Measurements from ENCODE around the gene COL4A4.

The COL4A4 gene

DNA sequence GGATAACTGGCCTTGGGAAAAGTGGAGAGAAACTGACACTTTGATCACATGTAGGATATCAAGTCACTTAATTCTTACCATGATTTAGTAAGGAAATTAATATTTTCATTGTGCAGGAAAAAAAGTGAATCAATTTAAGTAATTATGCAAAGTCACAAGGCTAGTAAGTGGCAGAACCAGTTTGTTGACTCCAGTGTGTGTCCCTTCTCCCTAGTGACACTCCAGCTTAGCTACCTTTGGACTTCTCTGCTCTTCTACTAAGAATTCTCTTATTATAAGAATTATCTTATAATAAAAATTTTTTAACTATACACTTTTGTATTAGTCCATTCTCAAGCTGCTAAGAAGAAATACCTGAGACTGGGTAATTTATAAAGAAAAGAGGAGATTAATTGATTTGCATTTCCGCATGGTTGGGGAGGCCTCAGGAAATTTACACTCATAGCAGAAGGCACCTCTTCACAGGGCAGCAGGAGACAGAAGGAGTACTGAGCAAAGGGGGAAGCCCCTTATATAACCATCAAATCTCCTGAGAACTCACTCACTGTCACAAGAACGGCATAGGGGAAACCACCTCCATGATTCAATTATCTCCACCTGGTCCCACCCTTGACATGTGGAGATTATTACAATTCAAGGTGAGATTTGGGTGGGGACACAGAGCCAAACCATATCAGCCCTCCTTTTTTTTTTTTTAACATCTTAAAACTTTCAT is 13.6 kb downstream of the COL4A4 start:
- POLR2A ChIA-PET = no interaction called here
- Histone ChIP-seq H3K9me3 (ENCODE audit: control extremely low read depth in 1 of 5, control insufficient read depth in 4 of 5, insufficient read depth in 2 of 5, low read depth in 1 of 5, low read length in 4 of 5) (peaks cover 0 to 5% (median 0%) of the 10 kb centered on the region in 5 experiments), H3K27ac (ENCODE audit: insufficient read depth in 1 of 2, low read depth in 1 of 2, low read length in 2 of 2, poor library complexity in 1 of 2, severe bottlenecking in 2 of 2) (no peak overlapping the region), H3K27me3 (replicated peaks in 2 of 5; ENCODE audit: control insufficient read depth in 4 of 5, insufficient read depth in 5 of 5, low read length in 4 of 5) (peaks cover 0 to 8% (median 3%) of the 10 kb centered on the region in 5 experiments), H3K4me1 (ENCODE audit: control extremely low read depth in 1 of 4, control insufficient read depth in 4 of 4, insufficient read depth in 4 of 4, low read length in 3 of 4) (no peaks in the 10 kb centered on the region), H3K4me3 (ENCODE audit: control insufficient read depth in 1 of 7, extremely low read depth in 1 of 7, insufficient read depth in 4 of 7, low read depth in 2 of 7, low read length in 6 of 7) (no peak overlapping the region), H3K36me3 (ENCODE audit: control insufficient read depth in 4 of 4, insufficient read depth in 4 of 4, low read length in 3 of 4) (no peaks in the 10 kb centered on the region)
- WGBS (ENCODE audit: insufficient coverage) = 100% methylated on average over 2 of the region's 2 CpGs
- CTCF ChIA-PET = no interaction called here
- DNase-seq = no peak

DNA sequence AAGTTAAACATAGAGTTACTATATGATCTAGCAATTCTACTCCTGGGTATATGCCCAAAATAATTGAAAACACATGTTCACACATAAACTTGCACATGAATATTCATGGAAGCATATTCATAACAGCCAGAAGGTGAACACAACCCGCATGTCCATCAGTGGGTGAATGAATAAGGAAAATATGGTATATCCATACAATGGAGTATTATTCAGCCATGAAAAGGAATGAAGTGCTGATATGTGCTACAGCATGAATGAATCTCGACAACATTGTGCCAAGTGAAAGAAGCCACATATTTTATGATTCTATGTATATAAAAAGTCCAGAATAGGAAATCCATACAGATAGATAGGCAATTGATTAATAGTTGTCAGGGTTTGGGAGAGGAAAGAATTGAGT is 15.9 kb downstream of the COL4A4 start:
- no peak overlapping the region for H3K27ac ChIP-seq (ENCODE audit: insufficient read depth in 1 of 2, low read depth in 1 of 2, low read length in 2 of 2, poor library complexity in 1 of 2, severe bottlenecking in 2 of 2)
- H3K4me3 ChIP-seq (ENCODE audit: control insufficient read depth in 1 of 7, extremely low read depth in 1 of 7, insufficient read depth in 4 of 7, low read depth in 2 of 7, low read length in 6 of 7) = no peak overlapping the region
- H3K4me1 ChIP-seq (ENCODE audit: control extremely low read depth in 1 of 4, control insufficient read depth in 4 of 4, insufficient read depth in 4 of 4, low read length in 3 of 4) = no peaks in the 10 kb centered on the region
- no CpG with 5 or more reads among the region's 2 CpGs for WGBS (ENCODE audit: insufficient coverage)
- no peaks in the 10 kb centered on the region for H3K36me3 ChIP-seq (ENCODE audit: control insufficient read depth in 4 of 4, insufficient read depth in 4 of 4, low read length in 3 of 4)
- DNase-seq = no peak
- H3K27me3 ChIP-seq (replicated peaks in 2 of 5; ENCODE audit: control insufficient read depth in 4 of 5, insufficient read depth in 5 of 5, low read length in 4 of 5) = peaks cover 0 to 3% (median 0%) of the 10 kb centered on the region in 5 experiments
- CTCF ChIA-PET = no interaction called here
- H3K9me3 ChIP-seq (ENCODE audit: control extremely low read depth in 1 of 5, control insufficient read depth in 4 of 5, insufficient read depth in 2 of 5, low read depth in 1 of 5, low read length in 4 of 5) = peaks cover 0 to 5% (median 0%) of the 10 kb centered on the region in 5 experiments
- POLR2A ChIA-PET = no interaction called here

DNA sequence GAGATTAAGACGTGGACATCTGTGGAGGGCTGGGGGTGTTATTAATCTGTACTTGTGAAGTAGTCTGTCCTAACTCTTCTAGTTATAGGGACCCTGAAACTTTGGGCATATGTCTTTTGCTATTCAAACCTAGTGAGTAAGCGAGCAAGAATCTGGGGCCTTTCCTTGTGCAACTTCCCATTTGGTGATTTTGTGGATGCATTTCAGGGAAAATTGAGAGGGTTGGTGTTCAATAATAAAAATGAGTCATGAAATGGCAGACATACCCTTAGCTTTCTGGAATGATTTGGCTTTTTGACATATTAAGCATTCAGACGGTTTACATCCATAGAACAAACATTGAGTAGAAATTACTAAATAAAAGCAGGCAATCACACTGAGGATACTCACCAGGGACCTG is 17.0 kb downstream of the COL4A4 start:
- ChIA-PET CTCF (no interaction called here), POLR2A (no interaction called here)
- 100% methylated on average over 1 of the region's 3 CpGs for WGBS (ENCODE audit: insufficient coverage)
- DNase-seq = no peak
- no peaks in the 10 kb centered on the region for H3K4me1 ChIP-seq (ENCODE audit: control extremely low read depth in 1 of 4, control insufficient read depth in 4 of 4, insufficient read depth in 4 of 4, low read length in 3 of 4)
- peaks cover 0 to 3% (median 0%) of the 10 kb centered on the region in 5 experiments for H3K27me3 ChIP-seq (replicated peaks in 2 of 5; ENCODE audit: control insufficient read depth in 4 of 5, insufficient read depth in 5 of 5, low read length in 4 of 5)
- no peaks in the 10 kb centered on the region for H3K36me3 ChIP-seq (ENCODE audit: control insufficient read depth in 4 of 4, insufficient read depth in 4 of 4, low read length in 3 of 4)
- H3K4me3 ChIP-seq (ENCODE audit: control insufficient read depth in 1 of 7, extremely low read depth in 1 of 7, insufficient read depth in 4 of 7, low read depth in 2 of 7, low read length in 6 of 7) = no peak overlapping the region
- H3K27ac ChIP-seq (ENCODE audit: insufficient read depth in 1 of 2, low read depth in 1 of 2, low read length in 2 of 2, poor library complexity in 1 of 2, severe bottlenecking in 2 of 2) = no peak overlapping the region
- H3K9me3 ChIP-seq (ENCODE audit: control extremely low read depth in 1 of 5, control insufficient read depth in 4 of 5, insufficient read depth in 2 of 5, low read depth in 1 of 5, low read length in 4 of 5) = peaks cover 0 to 5% (median 0%) of the 10 kb centered on the region in 5 experiments

DNA sequence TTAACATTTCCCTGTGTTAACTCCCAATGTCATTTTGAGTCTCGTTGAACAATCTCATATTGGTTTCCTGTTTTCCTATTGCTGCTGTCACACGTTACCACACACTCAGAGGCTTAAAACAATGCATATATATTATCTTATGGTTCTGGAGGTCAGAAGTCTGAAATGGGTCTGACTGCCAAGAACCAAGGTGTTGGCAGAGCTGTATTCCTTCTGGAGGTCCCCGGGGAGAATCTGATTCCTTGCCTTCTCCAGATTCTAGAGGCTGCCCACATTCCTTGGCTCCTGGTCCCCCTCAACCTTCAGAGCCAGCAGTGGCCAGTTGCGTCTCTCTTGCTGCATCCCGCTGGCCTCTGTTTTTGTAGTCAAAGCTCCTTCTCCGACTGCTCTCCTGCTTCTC is 17.5 kb downstream of the COL4A4 start:
- H3K27ac ChIP-seq (ENCODE audit: insufficient read depth in 1 of 2, low read depth in 1 of 2, low read length in 2 of 2, poor library complexity in 1 of 2, severe bottlenecking in 2 of 2) = no peak overlapping the region
- no peak for DNase-seq
- POLR2A ChIA-PET = no interaction called here
- H3K4me1 ChIP-seq (ENCODE audit: control extremely low read depth in 1 of 4, control insufficient read depth in 4 of 4, insufficient read depth in 4 of 4, low read length in 3 of 4) = no peaks in the 10 kb centered on the region
- no peak overlapping the region for H3K4me3 ChIP-seq (ENCODE audit: control insufficient read depth in 1 of 7, extremely low read depth in 1 of 7, insufficient read depth in 4 of 7, low read depth in 2 of 7, low read length in 6 of 7)
- 100% methylated on average over 4 of the region's 6 CpGs for WGBS (ENCODE audit: insufficient coverage)
- peaks cover 0 to 3% (median 0%) of the 10 kb centered on the region in 5 experiments for H3K27me3 ChIP-seq (replicated peaks in 2 of 5; ENCODE audit: control insufficient read depth in 4 of 5, insufficient read depth in 5 of 5, low read length in 4 of 5)
- no peaks in the 10 kb centered on the region for H3K36me3 ChIP-seq (ENCODE audit: control insufficient read depth in 4 of 4, insufficient read depth in 4 of 4, low read length in 3 of 4)
- H3K9me3 ChIP-seq (ENCODE audit: control extremely low read depth in 1 of 5, control insufficient read depth in 4 of 5, insufficient read depth in 2 of 5, low read depth in 1 of 5, low read length in 4 of 5) = peaks cover 0 to 5% (median 0%) of the 10 kb centered on the region in 5 experiments
- CTCF ChIA-PET = no interaction called here

DNA sequence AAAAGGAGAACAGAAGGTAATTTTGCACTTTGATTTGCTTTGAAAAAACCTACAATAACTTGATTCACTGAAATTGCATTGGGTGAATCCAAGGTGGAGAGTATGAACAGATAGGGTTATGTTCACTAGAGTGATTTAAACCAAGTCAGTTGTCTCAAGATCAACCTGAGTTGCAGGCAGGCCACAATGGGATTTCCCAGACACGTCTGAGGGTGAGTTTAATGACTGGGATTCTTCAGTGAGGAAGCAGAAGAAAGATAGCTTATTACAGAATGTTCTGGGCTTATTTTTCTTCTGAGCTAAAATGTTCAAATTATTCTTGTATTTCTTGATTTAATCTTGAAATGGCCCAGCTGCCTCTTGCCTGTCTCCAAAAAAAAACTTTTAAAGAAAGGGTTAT is 20.1 kb downstream of the COL4A4 start:
- no peak for DNase-seq
- Histone ChIP-seq H3K4me3 (ENCODE audit: control insufficient read depth in 1 of 7, extremely low read depth in 1 of 7, insufficient read depth in 4 of 7, low read depth in 2 of 7, low read length in 6 of 7) (no peak overlapping the region), H3K4me1 (ENCODE audit: control extremely low read depth in 1 of 4, control insufficient read depth in 4 of 4, insufficient read depth in 4 of 4, low read length in 3 of 4) (no peaks in the 10 kb centered on the region), H3K27me3 (replicated peaks in 2 of 5; ENCODE audit: control insufficient read depth in 4 of 5, insufficient read depth in 5 of 5, low read length in 4 of 5) (peaks cover 0 to 3% (median 0%) of the 10 kb centered on the region in 5 experiments), H3K27ac (ENCODE audit: insufficient read depth in 1 of 2, low read depth in 1 of 2, low read length in 2 of 2, poor library complexity in 1 of 2, severe bottlenecking in 2 of 2) (no peak overlapping the region), H3K36me3 (ENCODE audit: control insufficient read depth in 4 of 4, insufficient read depth in 4 of 4, low read length in 3 of 4) (no peaks in the 10 kb centered on the region), H3K9me3 (ENCODE audit: control extremely low read depth in 1 of 5, control insufficient read depth in 4 of 5, insufficient read depth in 2 of 5, low read depth in 1 of 5, low read length in 4 of 5) (peaks cover 0 to 5% (median 0%) of the 10 kb centered on the region in 5 experiments)
- POLR2A ChIA-PET = no interaction called here
- no CpG with 5 or more reads among the region's 1 CpG for WGBS (ENCODE audit: insufficient coverage)
- CTCF ChIA-PET = no interaction called here

DNA sequence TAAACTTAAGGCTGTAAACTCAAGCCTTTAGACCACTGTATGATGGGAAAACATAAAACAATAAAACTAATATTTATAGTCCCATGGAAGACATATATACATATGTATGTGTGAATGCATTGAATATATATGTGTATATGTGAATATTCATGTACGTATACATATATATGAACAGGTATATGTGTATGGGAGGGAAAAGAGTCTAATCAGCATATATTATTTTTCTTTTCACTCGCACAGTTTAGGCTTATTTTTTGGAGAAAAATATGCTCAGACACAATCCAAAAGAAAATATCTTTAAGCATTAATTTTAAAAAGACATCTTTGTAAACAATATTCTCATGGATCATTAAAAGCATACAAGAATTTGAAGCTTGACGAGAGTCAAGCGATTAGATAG is 22.7 kb downstream of the COL4A4 start:
- H3K4me1 ChIP-seq (ENCODE audit: control extremely low read depth in 1 of 4, control insufficient read depth in 4 of 4, insufficient read depth in 4 of 4, low read length in 3 of 4) = no peaks in the 10 kb centered on the region
- no peaks in the 10 kb centered on the region for H3K9me3 ChIP-seq (ENCODE audit: control extremely low read depth in 1 of 5, control insufficient read depth in 4 of 5, insufficient read depth in 2 of 5, low read depth in 1 of 5, low read length in 4 of 5)
- H3K4me3 ChIP-seq (ENCODE audit: control insufficient read depth in 1 of 7, extremely low read depth in 1 of 7, insufficient read depth in 4 of 7, low read depth in 2 of 7, low read length in 6 of 7) = no peak overlapping the region
- no peaks in the 10 kb centered on the region for H3K36me3 ChIP-seq (ENCODE audit: control insufficient read depth in 4 of 4, insufficient read depth in 4 of 4, low read length in 3 of 4)
- WGBS (ENCODE audit: insufficient coverage) = no CpG with 5 or more reads among the region's 4 CpGs
- ChIA-PET CTCF (no interaction called here), POLR2A (interaction anchor here (0.7 kb wide), 1 partner anchor 642 kb away, joined by 5 read pairs; no protein-coding TSS in a partner anchor)
- DNase-seq = no peak
- peaks cover 0 to 7% (median under 1%) of the 10 kb centered on the region in 5 experiments for H3K27me3 ChIP-seq (replicated peaks in 2 of 5; ENCODE audit: control insufficient read depth in 4 of 5, insufficient read depth in 5 of 5, low read length in 4 of 5)
- H3K27ac ChIP-seq (ENCODE audit: insufficient read depth in 1 of 2, low read depth in 1 of 2, low read length in 2 of 2, poor library complexity in 1 of 2, severe bottlenecking in 2 of 2) = no peak overlapping the region

DNA sequence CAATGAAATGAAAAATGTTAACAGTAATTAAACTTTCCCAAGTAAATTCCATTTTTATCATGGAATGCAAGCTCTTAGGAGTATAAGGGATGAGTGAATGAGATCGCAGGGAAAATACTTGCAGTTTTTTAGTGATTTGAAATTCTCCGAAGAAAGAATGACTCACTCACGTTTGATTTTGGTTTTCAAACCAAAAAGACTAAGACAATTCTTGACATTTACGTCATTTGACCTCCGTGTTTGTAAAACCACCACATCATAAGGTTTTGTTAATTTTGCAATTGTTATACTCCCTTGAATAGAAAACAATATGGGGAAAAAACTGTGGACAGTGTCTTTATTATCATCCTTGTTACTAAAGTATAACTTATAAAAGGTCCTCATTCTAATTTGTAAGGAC is 29.4 kb downstream of the COL4A4 start:
- POLR2A ChIA-PET = no interaction called here
- 100% methylated on average over 3 of the region's 5 CpGs for WGBS (ENCODE audit: insufficient coverage)
- no peak overlapping the region for H3K27ac ChIP-seq (ENCODE audit: insufficient read depth in 1 of 2, low read depth in 1 of 2, low read length in 2 of 2, poor library complexity in 1 of 2, severe bottlenecking in 2 of 2)
- H3K36me3 ChIP-seq (ENCODE audit: control insufficient read depth in 4 of 4, insufficient read depth in 4 of 4, low read length in 3 of 4) = no peaks in the 10 kb centered on the region
- no peaks in the 10 kb centered on the region for H3K9me3 ChIP-seq (ENCODE audit: control extremely low read depth in 1 of 5, control insufficient read depth in 4 of 5, insufficient read depth in 2 of 5, low read depth in 1 of 5, low read length in 4 of 5)
- no peak for DNase-seq
- no peaks in the 10 kb centered on the region for H3K4me1 ChIP-seq (ENCODE audit: control extremely low read depth in 1 of 4, control insufficient read depth in 4 of 4, insufficient read depth in 4 of 4, low read length in 3 of 4)
- H3K4me3 ChIP-seq (ENCODE audit: control insufficient read depth in 1 of 7, extremely low read depth in 1 of 7, insufficient read depth in 4 of 7, low read depth in 2 of 7, low read length in 6 of 7) = no peak overlapping the region
- H3K27me3 ChIP-seq (replicated peaks in 2 of 5; ENCODE audit: control insufficient read depth in 4 of 5, insufficient read depth in 5 of 5, low read length in 4 of 5) = peaks cover 0 to 9% (median 0%) of the 10 kb centered on the region in 5 experiments
- CTCF ChIA-PET = interaction anchor here (4.2 kb wide), 1 partner anchor 104 kb away, joined by 17 read pairs; no protein-coding TSS in a partner anchor
